CD8-positive, alpha-beta memory T cell (primary cell): ENCODE data around the gene NIN. TPM values are rescaled to one million over a fixed set of nuclear protein-coding genes. Genes with fewer than 3 reads are reported as not detected.

ENCODE experiments used
- CTCF ChIA-PET: fragments of 350-600 bp; sonication (Branson Sonifier 250); formaldehyde crosslinking; loops from one replicate; lab custom pipeline; 2021; ENCODE audit warnings: antibody characterized with exemption; lab: Charles Lee
- POLR2A ChIA-PET: fragments of 350-600 bp; sonication (Branson Sonifier 250); formaldehyde crosslinking; loops from one replicate; lab custom pipeline; 2021; ENCODE audit warnings: antibody characterized with exemption; lab: Charles Lee
- DNase-seq, 5 donors: peaks; one replicate each; pipeline versions ENCODE4 v3.0.0 to v3.0.0-alpha.2; 2020 to 2022; ENCODE audit warnings: mixed read lengths in 1 of 5
- H3K27ac ChIP-seq: one replicate; pipeline ENCODE4 v1.7.0; 2013; ENCODE audit warnings: low read depth, mild to moderate bottlenecking, low read length, moderate library complexity
- H3K27me3 ChIP-seq: 2 replicates; pipeline ENCODE4 v1.7.0; 2013; ENCODE audit warnings: low read length, mild to moderate bottlenecking; ENCODE audit not compliant: insufficient read depth, poor library complexity, severe bottlenecking
- H3K36me3 ChIP-seq: 2 replicates; pipeline ENCODE4 v1.7.0; 2013; ENCODE audit warnings: mild to moderate bottlenecking, low read length, moderate library complexity; ENCODE audit not compliant: insufficient read depth
- H3K4me1 ChIP-seq: 2 replicates; pipeline ENCODE4 v1.7.0; 2013; ENCODE audit warnings: mild to moderate bottlenecking, low read length, moderate library complexity; ENCODE audit not compliant: insufficient read depth
- H3K4me3 ChIP-seq: 2 replicates; pipeline ENCODE4 v1.7.0; 2013; ENCODE audit warnings: mild to moderate bottlenecking, low read length
- H3K9me3 ChIP-seq: 2 replicates; pipeline ENCODE4 v1.7.0; 2013; ENCODE audit warnings: mild to moderate bottlenecking, low read length
- H3K27ac Mint-ChIP-seq, 8 donors: one replicate each; pipeline ENCODE4 v1.8.0; 2020 to 2021; ENCODE audit warnings: mixed read lengths in 8 of 8, mild to moderate bottlenecking in 6 of 8, inconsistent platforms in 3 of 8, moderate library complexity in 3 of 8
- H3K27me3 Mint-ChIP-seq, 2 donors: one replicate each; pipeline ENCODE4 v1.8.0; 2020 to 2021; ENCODE audit warnings: mixed read lengths in 2 of 2, mild to moderate bottlenecking in 1 of 2, moderate library complexity in 1 of 2
- H3K36me3 Mint-ChIP-seq, 3 donors: one replicate each; pipeline ENCODE4 v1.8.0; 2020 to 2021; ENCODE audit warnings: mixed read lengths in 3 of 3, inconsistent platforms in 1 of 3, mild to moderate bottlenecking in 1 of 3
- H3K4me1 Mint-ChIP-seq, 3 donors: one replicate each; pipeline ENCODE4 v1.8.0; 2020 to 2021; ENCODE audit warnings: mixed read lengths in 3 of 3, inconsistent platforms in 1 of 3, mild to moderate bottlenecking in 1 of 3
- H3K4me3 Mint-ChIP-seq, 7 donors: one replicate each; pipeline ENCODE4 v1.8.0; 2020 to 2021; ENCODE audit warnings: mixed read lengths in 7 of 7, mild to moderate bottlenecking in 6 of 7, moderate library complexity in 4 of 7, inconsistent platforms in 2 of 7
- H3K9me3 Mint-ChIP-seq, 5 donors: one replicate each; pipeline ENCODE4 v1.8.0; 2020 to 2022; ENCODE audit warnings: mixed read lengths in 5 of 5, mild to moderate bottlenecking in 3 of 5, moderate library complexity in 2 of 5, inconsistent platforms in 1 of 5
- polyA plus RNA-seq: library from polyadenylated mRNA; unstranded; fragments of 300-500 nt; fragmentation: Illumina TruSeq; gene quantifications from one replicate; pipeline ENCODE4 v1.2.3, GENCODE V29; 2021
- total RNA-seq, 2 experiments: library from RNA; stranded (reverse); gene quantifications; one replicate each; pipeline ENCODE4 v1.2.3, GENCODE V29; 2021

The NIN gene
- total and polyA plus RNA-seq, 3 experiments from 2014 or later, result 64.3 to 77.8 (median 73.8) TPM

DNA sequence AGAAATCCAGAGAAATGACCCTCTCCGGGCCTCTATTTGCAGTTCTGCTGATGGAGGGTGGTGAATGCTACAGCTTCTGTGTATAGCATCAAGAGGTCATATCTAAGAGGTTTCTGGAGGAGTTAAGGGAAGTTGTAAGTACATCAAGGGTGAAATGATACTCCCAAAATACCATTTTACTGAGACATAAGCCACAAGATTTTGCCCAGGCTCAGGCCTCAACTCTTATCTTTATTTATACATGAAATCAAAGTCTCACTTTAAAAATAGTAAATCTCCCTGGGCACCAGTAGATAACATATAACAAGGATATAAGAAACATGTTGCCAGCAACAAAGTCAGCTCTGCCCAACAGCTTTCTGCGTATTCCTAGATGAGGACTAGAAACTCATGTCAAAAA, 40.4 kb downstream of the NIN start:
- Histone ChIP-seq H3K4me1 (peaks cover 74% of the 10 kb centered on the region), H3K9me3 (no peaks in the 10 kb centered on the region), H3K36me3 (no peaks in the 10 kb centered on the region), H3K4me3 (no peak overlapping the region), H3K27ac (no peak overlapping the region), H3K27me3 (no peaks in the 10 kb centered on the region)
- peaks cover 0 to 35% (median 17%) of the 10 kb centered on the region in 3 donors for H3K36me3 Mint-ChIP-seq
- peak overlapping the region in 6 of 7 donors; percentile 5 to 88 (median 57) for H3K4me3 Mint-ChIP-seq
- CTCF ChIA-PET, result interaction anchor here (1.4 to 12.2 kb wide), 4 partner anchors 15 to 67 kb away, joined by 4 to 122 read pairs (median 48); partner anchors contain the start of gene NIN
- H3K27me3 Mint-ChIP-seq, result no peaks in the 10 kb centered on the region
- H3K9me3 Mint-ChIP-seq, result no peaks in the 10 kb centered on the region
- H3K27ac Mint-ChIP-seq, result peak overlapping the region; percentile 78 to 95 (median 90)
- no peak for DNase-seq
- POLR2A ChIA-PET, result interaction anchor here (0.7 to 3.3 kb wide), 4 partner anchors 16 to 69 kb away, joined by 3 to 13 read pairs (median 3); partner anchors contain the start of gene NIN
- peaks cover 90 to 100% (median 95%) of the 10 kb centered on the region in 3 donors for H3K4me1 Mint-ChIP-seq

DNA sequence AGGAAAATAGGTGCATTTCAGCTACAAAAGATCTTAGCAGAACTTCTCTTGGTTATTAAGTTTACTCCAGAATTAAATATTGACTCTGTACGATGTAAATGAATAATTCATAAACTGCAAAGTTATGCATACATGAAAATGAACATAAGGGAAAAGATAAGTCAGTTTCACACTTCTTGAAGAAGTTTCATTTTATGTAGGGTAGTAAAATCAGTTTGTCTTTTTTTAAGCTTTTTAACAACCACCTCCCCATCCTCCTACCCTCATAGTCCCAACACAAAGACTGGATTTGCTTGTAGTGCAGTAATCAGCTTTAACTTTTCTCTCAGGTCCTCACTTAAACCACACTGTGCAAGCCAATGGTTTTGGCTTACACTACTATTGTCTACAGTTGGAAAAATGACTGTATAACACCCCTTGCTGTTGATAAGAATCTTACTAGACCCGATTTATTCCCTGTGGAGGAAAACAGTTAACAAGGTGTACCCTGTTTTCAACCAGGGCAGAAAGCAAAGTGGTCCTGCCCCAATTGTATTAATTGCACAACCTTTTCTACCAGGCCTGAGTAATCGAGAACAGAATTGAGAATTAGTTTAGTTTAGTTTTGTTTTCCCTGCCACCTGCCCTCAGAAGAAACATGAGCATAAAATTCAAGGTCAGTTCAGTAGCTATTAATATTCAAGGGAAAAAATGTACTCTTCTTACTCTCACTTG, 44.1 kb downstream of the NIN start:
- ChIA-PET POLR2A (interaction anchor here (1.5 to 1.9 kb wide), 3 partner anchors 11 to 73 kb away, joined by 4 to 5 read pairs (median 5); partner anchors contain the start of gene NIN), CTCF (interaction anchor here (2.9 to 12.2 kb wide), 5 partner anchors 10 to 71 kb away, joined by 10 to 122 read pairs (median 34); partner anchors contain the start of gene NIN)
- no peak overlapping the region for H3K4me3 ChIP-seq
- H3K36me3 Mint-ChIP-seq, result peaks cover 0 to 24% (median 16%) of the 10 kb centered on the region in 3 donors
- H3K4me1 ChIP-seq, result peaks cover 79% of the 10 kb centered on the region
- peak overlapping the region; percentile 7 to 98 (median 90) for H3K27ac Mint-ChIP-seq
- no peaks in the 10 kb centered on the region for H3K36me3 ChIP-seq
- H3K27me3 Mint-ChIP-seq, result no peaks in the 10 kb centered on the region
- H3K9me3 Mint-ChIP-seq, result no peaks in the 10 kb centered on the region
- H3K27ac ChIP-seq, result no peak overlapping the region
- H3K4me1 Mint-ChIP-seq, result peaks cover 90 to 100% (median 93%) of the 10 kb centered on the region in 3 donors
- no peak for DNase-seq
- H3K9me3 ChIP-seq, result no peaks in the 10 kb centered on the region
- no peaks in the 10 kb centered on the region for H3K27me3 ChIP-seq
- peak overlapping the region; percentile 6 to 79 (median 70) for H3K4me3 Mint-ChIP-seq

DNA sequence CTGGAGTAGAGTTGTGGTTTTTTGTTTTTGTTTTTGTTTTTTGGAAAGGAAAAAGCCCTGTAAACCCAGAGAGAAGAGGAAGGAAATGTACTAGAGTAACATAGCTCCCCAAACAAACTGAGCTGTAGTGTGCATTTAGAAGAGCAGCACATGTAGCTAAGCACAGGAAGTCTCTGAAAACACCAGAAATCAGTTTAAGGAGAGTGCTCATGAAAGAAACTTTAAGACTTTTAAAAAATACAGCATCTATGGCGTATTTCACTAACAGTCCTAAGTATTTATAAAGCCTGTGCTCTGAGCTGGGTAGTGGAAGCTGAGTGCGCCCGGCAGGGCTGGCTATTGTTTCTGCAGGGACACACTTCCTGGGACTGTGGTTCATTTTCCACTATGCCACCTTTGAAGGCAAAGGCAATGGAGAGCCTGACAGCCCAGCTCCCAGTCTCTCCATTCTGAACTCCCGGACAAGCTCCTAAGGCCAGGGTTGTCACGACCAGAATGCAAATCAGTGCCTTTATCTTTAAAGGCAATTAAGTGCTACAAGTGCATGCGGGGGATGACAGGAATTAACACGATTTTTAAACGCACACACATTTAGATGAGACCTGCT, 45.4 kb downstream of the NIN start:
- Histone ChIP-seq H3K27me3 (no peaks in the 10 kb centered on the region), H3K4me1 (peaks cover 66% of the 10 kb centered on the region), H3K4me3 (peak overlapping the region; percentile 10), H3K9me3 (no peaks in the 10 kb centered on the region), H3K27ac (no peak overlapping the region), H3K36me3 (no peaks in the 10 kb centered on the region)
- Mint-ChIP-seq H3K36me3 (peaks cover 0 to 16% (median 8%) of the 10 kb centered on the region in 3 donors), H3K27me3 (no peaks in the 10 kb centered on the region), H3K9me3 (no peaks in the 10 kb centered on the region), H3K4me3 (peak overlapping the region; percentile 59 to 79 (median 75)), H3K27ac (peak overlapping the region; percentile 84 to 98 (median 92)), H3K4me1 (peaks cover 88 to 100% (median 93%) of the 10 kb centered on the region in 3 donors)
- DNase-seq, result peak in 1 of 5 donors; percentile 35
- ChIA-PET POLR2A (interaction anchor here (0.5 to 2.0 kb wide), 13 partner anchors 9 to 119 kb away, joined by 3 to 11 read pairs (median 3); partner anchors contain the start of gene NIN), CTCF (interaction anchor here (0.7 to 12.2 kb wide), 13 partner anchors 9 to 924 kb away, joined by 3 to 122 read pairs (median 4); partner anchors contain the start of gene NIN)

DNA sequence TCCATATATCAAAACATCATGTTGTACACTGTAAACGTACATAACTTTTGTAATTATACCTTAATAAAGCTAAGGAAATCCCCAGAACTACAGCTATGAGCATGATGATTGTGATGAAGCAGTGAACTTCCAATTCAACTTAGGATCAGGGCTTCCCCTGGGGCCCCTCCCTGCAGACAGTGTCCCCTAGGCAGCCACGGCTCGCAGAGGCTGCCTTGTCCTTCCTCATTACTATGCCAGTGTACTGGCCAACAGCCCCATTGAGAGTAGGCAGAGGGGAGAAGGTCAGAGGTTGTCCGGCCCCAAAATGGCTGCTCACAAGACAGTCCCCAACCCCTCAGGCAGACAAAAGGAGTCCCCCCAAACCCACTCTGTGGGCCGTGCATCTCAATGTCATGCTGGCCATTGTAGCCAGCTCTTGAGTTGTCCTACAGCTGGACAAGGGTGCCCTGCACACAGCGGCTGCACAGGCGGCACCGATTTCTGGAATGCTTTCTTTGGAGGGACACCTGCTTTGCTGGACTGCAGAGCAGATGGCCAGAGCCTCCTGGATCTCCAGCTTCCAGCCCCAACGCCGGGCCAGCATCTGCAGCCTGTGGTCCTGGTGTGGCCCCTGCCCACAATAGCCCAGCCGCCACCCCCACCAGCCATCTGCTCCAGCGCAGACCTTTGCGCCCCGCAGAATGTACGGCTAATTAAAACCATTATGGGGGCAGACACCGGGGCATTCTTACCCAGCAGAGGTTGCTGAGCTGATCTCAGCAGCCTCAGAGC, 46.1 kb downstream of the NIN start:
- H3K27me3 Mint-ChIP-seq, result no peaks in the 10 kb centered on the region
- Histone ChIP-seq H3K27me3 (no peaks in the 10 kb centered on the region), H3K4me3 (peak overlapping the region; percentile 10), H3K4me1 (peaks cover 59% of the 10 kb centered on the region), H3K36me3 (no peaks in the 10 kb centered on the region), H3K27ac (no peak overlapping the region), H3K9me3 (no peaks in the 10 kb centered on the region)
- no peaks in the 10 kb centered on the region for H3K9me3 Mint-ChIP-seq
- no peak for DNase-seq
- POLR2A ChIA-PET, result interaction anchor here (0.6 to 2.0 kb wide), 10 partner anchors 9 to 76 kb away, joined by 3 to 11 read pairs (median 3); partner anchors contain the start of gene NIN
- H3K4me3 Mint-ChIP-seq, result peak overlapping the region; percentile 43 to 79 (median 75)
- peaks cover 90 to 100% (median 93%) of the 10 kb centered on the region in 3 donors for H3K4me1 Mint-ChIP-seq
- peaks cover 0 to 16% (median 4%) of the 10 kb centered on the region in 3 donors for H3K36me3 Mint-ChIP-seq
- H3K27ac Mint-ChIP-seq, result peak overlapping the region; percentile 84 to 98 (median 94)
- CTCF ChIA-PET, result interaction anchor here (0.7 to 12.2 kb wide), 15 partner anchors 9 to 923 kb away, joined by 3 to 122 read pairs (median 3); partner anchors contain the start of genes MAP4K5 and NIN

DNA sequence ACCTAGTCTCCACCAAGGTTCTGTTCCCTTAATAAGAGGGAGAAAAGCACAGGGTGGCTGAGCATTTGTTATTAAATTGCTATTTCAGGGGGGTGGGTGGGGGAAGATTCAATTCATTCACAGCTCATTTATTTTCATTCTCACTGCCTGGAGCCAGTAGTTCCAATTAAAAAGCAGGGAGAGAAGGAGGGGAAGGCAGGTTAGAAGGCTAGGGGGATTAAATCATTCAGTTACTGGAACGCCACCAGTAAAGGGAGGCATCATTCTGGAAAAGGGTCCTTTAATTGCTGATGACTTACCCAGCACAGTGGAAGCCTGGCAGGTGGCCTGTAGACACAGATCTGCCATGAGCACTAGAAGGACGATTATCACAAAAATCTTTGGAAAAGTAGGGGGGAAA, 47.4 kb downstream of the NIN start:
- DNase-seq, result no peak
- peaks cover 62% of the 10 kb centered on the region for H3K4me1 ChIP-seq
- H3K27ac Mint-ChIP-seq, result peak overlapping the region; percentile 84 to 98 (median 94)
- no peak overlapping the region for H3K4me3 ChIP-seq
- CTCF ChIA-PET, result interaction anchor here (5.2 to 12.2 kb wide), 2 partner anchors 46 to 74 kb away, joined by 34 to 122 read pairs; partner anchors contain the start of gene NIN
- H3K27me3 ChIP-seq, result no peaks in the 10 kb centered on the region
- H3K27ac ChIP-seq, result no peak overlapping the region
- no peaks in the 10 kb centered on the region for H3K9me3 ChIP-seq
- peaks cover 89 to 100% (median 94%) of the 10 kb centered on the region in 3 donors for H3K4me1 Mint-ChIP-seq
- POLR2A ChIA-PET, result interaction anchor here (1.2 kb wide), 1 partner anchor 8 kb away, joined by 3 read pairs; no protein-coding TSS in a partner anchor
- peaks cover 0 to 10% (median 0%) of the 10 kb centered on the region in 3 donors for H3K36me3 Mint-ChIP-seq
- no peaks in the 10 kb centered on the region for H3K9me3 Mint-ChIP-seq
- H3K4me3 Mint-ChIP-seq, result peak overlapping the region in 6 of 7 donors; percentile 31 to 76 (median 57)
- H3K36me3 ChIP-seq, result no peaks in the 10 kb centered on the region
- no peaks in the 10 kb centered on the region for H3K27me3 Mint-ChIP-seq

DNA sequence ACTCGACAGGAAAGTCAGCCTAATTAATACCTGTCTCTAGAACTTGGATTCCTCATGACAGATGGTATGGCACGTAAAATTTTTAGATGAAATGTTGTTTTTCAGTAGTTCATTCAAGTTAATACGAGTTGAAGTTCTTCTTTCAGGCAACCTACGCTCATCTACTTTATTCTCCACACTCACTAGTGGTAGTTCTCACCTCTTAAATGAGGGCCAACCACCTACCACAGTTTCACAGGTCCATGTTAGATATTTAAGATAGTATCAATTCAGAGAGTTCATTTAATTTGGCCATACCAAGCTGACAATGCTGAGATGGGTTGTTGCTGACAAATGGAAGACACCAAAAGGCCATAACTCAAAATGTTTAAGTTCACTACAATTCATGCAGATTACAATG, 50.6 kb downstream of the NIN start:
- peaks cover 0 to 31% (median 6%) of the 10 kb centered on the region in 3 donors for H3K36me3 Mint-ChIP-seq
- ChIA-PET POLR2A (no interaction called here), CTCF (interaction anchor here (1.4 to 1.5 kb wide), 2 partner anchors 12 to 49 kb away, joined by 3 to 4 read pairs; no protein-coding TSS in a partner anchor)
- H3K4me3 ChIP-seq, result no peak overlapping the region
- H3K4me1 ChIP-seq, result peaks cover 50% of the 10 kb centered on the region
- H3K9me3 ChIP-seq, result no peaks in the 10 kb centered on the region
- no peaks in the 10 kb centered on the region for H3K9me3 Mint-ChIP-seq
- H3K4me1 Mint-ChIP-seq, result peaks cover 65 to 86% (median 73%) of the 10 kb centered on the region in 3 donors
- H3K27me3 Mint-ChIP-seq, result no peaks in the 10 kb centered on the region
- peak overlapping the region in 3 of 7 donors; percentile 49 to 56 (median 50) for H3K4me3 Mint-ChIP-seq
- H3K27ac Mint-ChIP-seq, result peak overlapping the region in 7 of 8 donors; percentile 59 to 92 (median 83)
- H3K27me3 ChIP-seq, result no peaks in the 10 kb centered on the region
- no peak overlapping the region for H3K27ac ChIP-seq
- DNase-seq, result no peak
- H3K36me3 ChIP-seq, result peaks cover 8% of the 10 kb centered on the region
